ENCODE results near the gene ZNF474.

The ZNF474 gene

DNA sequence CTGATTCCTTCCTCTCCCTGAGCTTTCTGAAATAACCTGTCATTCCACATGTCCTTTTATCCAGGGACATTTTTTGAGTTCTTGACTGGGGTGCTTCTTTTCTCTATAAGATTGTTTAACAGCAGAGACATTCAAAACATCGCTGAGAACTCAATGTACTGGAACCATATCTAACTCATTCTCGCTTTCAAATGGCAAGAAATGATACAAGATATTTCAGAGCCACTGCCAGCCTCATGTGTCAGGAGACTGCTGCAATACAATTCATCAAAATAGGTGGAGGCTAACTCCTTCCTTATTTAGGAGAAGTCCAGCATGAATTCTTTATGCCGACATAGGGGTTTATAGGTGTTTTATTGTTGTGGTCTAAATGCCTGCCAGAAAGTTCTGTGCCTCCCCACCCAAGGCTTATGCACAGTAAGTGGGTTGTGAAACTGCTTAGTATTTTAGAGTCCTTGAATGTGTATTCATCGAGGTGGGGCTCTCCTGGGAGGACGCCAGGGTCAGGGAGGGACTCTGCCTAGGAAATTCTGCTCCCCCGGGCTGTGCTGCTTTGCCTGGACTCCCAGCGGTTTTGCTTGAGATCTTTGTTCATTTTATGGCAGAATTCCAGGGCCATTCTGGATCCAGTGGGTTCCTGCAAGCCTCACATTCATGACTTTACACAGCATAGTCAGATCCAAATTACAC, 53.9 kb downstream of the ZNF474 start:
- DNase-seq: no peak

DNA sequence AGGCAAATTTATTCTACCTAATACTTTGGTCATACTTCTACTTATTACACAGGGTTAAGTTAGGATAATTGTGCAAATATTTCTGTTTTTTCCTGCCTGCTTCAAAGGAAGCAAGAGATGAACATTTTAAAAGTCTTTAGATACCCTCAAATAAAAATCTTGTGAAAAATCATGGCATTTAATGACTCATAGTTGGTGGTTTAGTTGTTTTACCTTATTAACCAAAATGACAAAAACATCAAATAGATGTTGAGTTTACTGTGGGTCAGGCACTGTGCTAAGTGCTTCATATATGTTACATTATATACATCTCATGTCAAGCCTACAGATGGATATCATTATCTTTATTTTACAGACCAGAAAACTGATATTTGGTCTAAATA, 54.4 kb downstream of the ZNF474 start:
- DNase-seq: no peak

DNA sequence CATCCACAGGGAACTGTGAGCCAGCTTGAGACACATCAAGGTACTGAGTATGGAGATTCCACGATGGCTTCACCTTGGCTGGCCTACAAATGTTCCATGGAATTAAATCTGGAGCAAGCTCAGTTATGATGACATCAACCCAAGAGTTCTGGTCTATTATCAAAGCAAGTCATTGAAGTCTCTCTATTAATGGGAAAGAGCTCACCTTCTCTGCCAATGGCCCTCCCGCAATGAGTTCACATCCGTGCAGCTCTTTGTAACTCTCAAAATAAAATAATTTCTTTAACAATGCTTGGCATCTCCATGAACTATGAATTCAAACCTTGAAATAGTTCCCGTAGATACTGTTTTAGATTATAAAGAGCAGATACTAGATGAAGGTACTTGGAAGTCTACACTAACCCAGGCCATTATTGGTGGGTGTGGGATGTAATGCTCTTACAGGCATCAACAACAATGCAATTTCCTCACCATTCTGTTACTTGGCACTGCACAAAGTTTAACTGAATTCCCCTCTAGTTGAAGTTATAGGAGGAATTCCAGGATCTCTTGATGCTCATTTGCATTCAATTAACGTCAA, 55.4 kb downstream of the ZNF474 start:
- no peak for DNase-seq

DNA sequence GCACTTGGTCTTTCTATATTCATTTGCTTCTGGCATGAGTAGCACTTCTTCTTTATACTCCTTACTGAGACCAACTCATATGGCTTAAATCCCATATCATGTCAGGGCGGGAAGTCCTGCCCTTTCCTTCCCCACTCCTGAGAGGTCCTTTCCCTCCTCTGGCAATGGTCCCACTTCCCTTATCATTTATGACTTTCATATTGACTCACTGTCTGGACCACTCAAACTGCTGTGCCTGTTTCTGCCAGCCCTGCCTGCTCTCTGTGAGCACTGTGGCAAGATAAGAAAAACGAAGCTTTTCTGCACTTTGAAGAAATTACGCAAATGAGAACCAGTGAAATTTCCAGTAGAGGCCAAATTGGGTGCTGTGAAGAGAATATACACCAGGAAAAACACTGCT, 58.1 kb downstream of the ZNF474 start:
- no peak for DNase-seq

DNA sequence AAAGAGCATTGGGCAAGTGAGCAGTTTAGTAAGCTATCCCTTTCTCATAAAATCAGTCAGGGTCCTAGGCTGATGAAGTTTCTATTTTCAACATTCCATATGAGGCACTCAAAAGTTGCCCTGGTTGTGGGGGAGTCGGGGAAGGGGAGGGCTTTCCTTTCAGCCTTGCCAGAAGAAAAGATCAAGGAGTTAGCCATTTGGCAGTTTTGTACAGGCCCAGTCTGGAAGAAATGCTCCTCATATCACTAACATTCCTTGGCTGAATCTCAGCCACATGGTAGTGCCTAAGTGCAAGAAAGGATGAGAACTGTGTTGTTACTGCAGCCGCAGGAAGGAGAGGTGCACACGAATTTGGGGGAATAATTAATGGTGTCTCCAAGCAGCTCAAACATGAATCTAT, 60.8 kb downstream of the ZNF474 start:
- DNase-seq: no peak

DNA sequence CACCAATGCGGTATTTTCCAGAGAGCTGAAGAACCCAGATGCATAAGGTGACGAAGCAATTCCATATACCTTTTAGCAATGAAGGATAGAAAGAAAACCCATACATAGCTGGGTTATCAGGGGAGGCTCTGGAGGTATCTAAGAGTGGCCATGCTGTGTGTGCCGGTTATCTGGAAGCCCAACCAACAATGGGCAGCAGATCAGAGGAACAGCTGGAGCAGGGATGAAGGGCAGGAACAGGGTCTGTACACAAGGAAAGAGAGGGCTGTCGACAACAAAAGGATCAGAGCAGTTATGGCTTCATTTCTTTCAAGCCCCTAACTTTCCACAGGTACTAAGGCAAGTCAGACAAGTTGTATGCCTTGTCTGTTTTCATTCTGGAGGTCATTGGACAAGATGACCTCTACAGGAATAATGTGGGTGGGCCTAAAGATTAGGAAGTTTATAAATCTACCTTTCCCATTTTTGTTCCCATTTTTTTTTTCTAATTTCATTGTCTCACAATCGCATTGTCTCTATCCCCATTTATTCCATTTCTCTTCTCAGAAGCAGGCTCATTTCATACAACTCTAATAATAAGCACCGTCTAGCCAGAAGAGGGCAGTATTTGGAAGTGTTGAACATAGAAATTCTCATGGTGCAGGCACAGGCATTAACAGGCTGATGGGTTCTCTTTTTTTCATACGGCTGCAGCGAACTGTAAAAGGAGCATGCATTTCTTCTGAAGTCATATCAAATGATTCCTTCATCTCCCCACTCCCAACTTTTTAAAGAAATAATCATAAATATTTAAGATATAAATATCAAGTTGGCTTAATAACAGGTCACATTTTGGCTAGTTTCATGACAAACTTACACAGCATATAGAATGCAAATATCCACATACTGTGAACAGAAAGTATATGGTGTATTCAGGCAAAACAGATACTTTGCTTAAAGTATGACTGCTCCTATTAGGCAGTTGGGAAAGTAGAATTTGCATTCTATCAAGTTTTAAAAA, 63.5 kb downstream of the ZNF474 start:
- peak; percentile 15 for DNase-seq

DNA sequence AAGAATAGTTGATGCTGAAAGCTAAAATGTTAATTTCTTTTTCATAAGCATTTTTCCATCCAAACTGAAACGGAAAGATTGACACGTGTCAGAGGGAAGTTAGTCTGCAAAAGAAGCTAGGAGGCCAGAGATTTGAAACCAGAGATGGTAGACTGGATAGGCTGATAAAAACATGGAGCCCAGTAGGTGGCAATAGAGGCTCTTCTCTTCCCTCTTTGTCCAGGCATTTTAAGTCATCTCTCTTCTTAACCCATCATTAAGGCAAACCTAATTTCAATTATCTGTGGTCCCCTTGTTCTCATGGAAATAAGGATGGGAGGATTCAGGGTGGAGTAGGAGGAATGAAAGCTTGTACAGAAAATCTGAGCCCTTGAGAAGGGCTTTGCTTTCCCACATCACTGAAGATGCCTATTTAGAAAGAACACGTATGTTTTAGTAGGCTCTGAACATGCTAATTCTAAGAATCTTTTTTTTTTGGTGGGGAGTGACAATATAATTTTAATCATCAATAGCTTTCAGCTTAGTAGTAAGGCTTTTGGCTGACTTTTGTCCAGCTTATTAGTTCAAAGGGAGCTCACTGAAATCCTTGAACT, 66.6 kb downstream of the ZNF474 start:
- DNase-seq: peak; percentile 77

DNA sequence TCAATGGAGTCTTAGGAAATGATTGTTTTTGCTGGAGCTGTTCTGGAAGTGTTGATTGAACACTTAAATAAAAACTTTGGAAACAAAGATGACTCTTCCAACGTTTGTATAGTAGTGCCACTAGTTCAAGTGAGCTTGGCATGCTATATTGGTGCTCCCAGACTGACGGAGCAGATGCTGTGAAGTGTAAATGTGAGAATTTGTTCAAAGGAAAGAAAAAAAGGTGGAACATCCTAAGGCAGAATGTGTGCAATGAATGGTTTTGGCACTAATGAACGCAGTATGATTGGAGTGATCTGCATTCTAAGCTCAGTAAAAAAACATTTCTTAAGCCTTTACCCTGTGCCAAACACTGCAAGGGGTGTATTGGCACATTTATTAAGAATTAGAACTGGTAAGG, 69.8 kb downstream of the ZNF474 start:
- DNase-seq: no peak

DNA sequence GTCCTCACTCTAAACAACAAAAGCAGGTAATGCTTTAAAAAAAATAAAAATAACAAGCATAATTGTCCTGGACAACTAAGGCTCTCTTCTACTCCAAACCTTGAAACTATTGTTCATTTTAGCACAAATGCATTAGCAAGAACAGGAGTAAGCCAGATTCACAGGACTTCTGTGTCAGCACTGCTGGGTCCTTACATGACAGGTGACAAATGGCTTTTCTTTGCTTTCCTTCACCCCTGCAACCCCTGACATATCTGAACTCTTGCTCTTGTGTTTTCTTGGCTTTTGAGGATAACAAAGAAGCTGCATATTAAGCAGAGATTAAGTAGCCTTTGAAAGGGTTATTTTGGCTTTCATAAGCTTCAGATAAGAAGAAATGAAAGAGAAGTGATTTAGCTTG, 71.1 kb downstream of the ZNF474 start:
- no peak for DNase-seq

DNA sequence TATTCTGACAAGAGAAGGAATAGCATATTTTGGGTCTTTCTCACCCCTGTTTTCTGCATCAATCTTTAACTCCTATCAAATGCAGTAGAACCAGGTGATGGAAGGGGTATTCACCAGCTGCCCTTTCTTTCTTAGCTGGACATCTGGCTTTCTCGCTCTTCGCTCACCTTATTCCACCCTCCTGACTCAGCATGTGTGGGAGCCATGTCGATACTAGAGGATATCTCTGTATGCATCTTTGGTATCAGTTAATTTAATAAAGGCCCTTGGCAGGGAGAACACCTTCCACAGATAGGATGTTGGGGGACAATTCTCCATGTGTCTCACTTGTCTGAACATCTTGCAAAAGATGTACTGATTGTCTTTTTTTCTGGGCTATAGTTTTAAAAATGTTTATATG, 71.5 kb downstream of the ZNF474 start:
- DNase-seq: no peak

DNA sequence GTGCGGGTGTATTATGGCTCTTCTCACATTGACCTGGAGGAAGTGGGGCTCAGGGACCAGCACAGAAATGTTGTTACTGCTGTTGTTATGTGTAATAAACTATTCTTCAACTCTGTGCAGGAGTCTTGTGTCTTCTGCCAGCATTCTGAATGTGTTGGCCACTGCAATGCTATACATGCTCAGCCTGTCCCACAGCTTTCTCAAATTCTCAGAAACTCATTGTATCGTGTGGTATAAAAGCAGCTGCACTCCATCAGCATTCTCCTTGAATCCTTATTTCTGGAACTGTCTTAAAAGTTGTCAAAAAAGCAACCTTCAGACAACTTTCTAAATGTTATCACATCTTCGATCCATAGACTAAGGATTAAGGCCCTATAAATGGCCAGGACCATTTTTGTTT, 72.0 kb downstream of the ZNF474 start:
- DNase-seq: no peak

DNA sequence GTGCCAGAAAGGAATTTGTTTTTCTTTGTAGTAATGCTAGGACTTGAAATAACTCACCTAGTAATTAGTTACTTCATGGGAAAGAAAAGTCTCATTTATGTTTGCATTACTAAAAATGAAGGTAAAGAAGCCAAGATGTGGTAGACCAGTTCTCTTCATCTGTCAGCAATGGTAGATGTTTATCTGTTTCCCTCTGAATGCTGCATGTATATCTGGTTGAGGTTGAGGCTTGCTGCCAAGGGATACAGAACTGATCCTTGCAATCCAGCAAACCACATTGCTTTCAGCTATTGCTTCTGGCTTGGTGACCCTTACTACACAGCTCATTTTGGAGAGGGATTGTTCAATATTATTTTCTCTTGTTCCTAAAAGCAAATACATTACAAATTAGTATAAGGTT, 73.6 kb downstream of the ZNF474 start:
- DNase-seq: no peak

Data from NCI-H187 treated with DMSO at 0.1 percent for 48 hours (cell line).